Frontal cortex (tissue), 4 donors: ENCODE measurements around the gene DDA1. TPM values are rescaled to one million over a fixed set of nuclear protein-coding genes. Genes with fewer than 3 reads are reported as not detected.
A peak's percentile ranks its signal among the peaks of the same experiment; 100 is the strongest.
"Not testable (repeated sequence)": the region's sequence is repeated elsewhere in the genome, so short reads cannot be mapped to it uniquely, and the experiment has no call there.

Experiments
- DNase-seq, 2 donors: peaks; one replicate each; pipeline ENCODE4 v3.0.0; 2012; ENCODE audit warnings: low spot score in 2 of 2
- FAIRE-seq: peaks from 2 replicates; lab custom pipeline; 2012; peaks lifted over from hg19 to GRCh38; lab: Jason Lieb, UNC
- total RNA-seq: library from RNA; depleted of rRNA; stranded (reverse); fragments of >200 nt; gene quantifications from one replicate; pipeline ENCODE4 v1.2.3, GENCODE V29; 2014
- donor health status: control.
- donor health status: control.
- donor health status: control.

The DDA1 gene
- total RNA-seq, 1 donor from 2014 or later, result 10.2 TPM

DNA sequence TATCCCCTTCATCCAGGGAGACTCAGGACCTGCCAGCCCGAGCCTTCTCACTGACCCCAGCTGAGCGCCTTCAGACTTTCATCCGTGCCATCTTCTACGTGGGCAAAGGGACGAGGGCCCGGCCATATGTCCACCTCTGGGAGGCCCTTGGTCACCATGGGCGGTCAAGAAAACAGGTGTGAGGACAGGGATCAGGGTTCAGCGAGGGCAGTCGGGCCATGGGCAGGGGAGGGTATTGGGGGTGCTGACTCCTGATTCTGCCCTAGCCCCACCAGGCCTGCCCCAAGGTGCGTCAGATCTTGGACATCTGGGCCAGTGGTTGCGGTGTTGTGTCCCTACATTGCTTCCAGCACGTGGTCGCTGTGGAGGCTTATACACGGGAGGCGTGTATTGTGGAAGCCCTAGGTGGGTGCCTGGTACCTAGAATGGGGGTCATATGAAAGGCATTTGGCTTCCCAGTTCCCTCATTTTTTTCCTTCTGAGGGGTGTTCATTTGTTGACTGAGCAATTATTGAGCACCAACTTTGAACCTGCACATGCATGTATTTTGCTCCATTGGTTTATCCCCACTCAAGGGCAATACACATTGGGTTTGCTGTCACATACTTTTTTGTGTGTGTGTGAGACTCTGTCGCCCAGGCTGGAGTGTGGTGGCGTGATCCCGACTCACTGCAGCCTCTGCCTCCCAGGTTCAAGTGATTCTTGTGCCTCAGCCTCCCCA, 23.8 kb upstream of the DDA1 start:
- DNase-seq (no peak), FAIRE-seq (no peak)

DNA sequence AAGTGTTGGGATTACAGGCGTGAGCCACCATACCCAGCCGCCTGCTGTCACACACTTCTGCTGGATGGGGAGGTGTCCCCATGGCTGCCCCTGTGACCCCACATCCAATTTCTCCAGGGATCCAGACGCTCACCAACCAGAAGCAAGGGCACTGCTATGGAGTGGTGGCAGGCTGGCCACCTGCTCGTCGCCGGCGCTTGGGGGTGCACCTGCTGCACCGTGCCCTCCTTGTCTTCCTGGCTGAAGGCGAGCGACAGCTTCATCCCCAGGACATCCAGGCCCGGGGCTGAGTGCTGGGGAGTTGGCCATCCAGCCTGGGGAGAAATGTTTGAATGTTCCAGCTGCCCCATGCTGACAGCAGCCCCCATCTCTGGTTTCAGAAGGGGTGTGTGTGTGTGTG, 23.1 kb upstream of the DDA1 start:
- DNase-seq (no peak), FAIRE-seq (no peak)

DNA sequence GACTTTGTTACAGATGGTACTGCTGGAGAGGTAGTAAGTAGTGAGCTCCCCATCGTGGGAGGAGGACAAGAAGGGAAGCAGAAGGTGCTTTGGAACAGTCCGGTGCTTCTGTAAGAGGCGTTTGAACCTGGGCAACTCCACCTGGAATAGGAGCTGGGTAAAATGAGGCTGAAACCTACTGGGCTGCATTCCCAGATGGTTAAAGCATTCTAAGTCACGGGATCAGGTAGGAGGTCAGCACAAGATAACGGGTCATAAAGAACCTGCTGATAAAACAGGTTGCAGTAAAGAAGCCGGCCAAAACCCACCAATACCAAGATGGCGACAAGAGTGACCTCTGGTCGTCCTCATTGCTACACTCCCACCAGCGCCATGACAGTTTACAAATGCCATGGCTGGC, 22.6 kb upstream of the DDA1 start:
- FAIRE-seq (no peak), DNase-seq (no peak)

DNA sequence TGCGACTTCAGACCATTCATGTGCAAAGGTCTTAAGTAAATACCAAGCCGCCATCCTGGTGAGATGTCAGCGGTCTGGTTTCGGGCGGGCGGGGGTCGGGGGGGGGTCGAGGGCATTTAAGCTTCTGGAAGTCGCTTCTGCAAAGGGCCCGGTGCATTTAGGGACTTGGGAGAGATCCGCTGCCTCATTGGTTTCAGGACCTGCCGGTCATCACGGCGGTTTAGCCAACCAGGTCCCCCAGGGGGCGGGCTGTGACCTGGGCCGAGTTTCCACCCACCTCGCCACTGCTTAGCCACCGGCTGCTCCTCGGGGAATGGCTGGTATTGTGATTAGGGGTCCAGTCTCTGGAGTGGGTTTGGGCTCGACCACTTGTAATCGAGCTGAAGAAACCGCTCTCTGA, 19.9 kb upstream of the DDA1 start:
- DNase-seq (peak in 1 of 2 donors; percentile 77), FAIRE-seq (no peak)

DNA sequence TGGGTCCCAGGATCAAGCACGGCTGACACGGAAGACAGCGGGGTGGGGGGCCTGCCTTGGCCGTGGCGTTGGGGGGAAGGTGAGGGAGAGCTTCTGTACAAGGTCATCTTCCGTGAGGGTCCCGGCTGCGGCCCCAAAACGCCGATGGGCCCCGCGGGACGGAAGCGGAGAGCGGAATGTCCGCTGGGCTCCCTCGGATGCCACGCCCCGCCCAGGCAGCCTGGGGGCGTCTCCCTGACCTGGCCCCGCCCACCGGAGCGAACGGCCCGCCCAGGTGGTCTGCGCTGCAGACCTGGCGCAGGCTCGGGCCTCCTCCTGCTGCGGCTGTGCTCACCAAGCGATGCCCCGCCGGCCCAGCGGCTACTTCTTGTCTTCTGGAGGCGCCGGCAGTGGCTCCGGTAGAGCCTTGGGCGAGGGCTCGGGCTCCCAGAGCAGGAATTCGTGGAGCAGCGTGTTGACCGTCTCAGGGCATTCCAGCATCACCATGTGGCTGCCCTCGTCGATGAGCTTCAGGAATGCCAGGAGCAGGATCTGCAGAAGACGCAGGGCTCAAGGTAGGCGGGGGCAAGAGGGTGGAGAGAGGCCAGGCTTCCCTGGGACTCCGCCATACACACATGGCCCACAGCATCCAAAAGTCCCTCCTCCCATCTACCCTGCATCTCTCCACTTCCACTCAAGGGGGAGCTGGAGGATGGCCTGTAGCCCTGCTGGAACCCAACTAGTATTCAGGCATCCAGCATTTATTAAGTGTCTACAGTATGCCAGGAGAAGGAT, 16.9 kb upstream of the DDA1 start:
- DNase-seq, result peak; percentile 84 to 87
- no peak for FAIRE-seq

DNA sequence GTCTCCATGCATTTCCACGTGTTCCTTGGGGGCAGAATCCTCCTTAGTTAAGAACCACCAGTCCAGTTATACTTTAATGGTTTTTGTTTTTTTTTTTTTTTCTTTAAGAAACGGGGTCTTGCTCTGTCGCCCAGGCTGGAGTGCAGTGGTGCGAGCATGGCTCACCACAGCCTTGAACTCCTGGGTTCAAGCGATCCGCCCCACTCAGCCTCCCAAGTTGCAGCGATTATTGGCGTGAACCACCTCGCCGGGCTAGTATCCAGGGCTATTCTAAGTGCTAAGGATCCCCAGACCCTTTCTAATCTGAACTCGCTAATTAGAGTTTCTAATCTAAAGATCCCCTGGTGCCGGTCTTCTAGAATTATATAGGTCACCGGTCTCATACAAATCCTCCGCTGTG, 15.8 kb upstream of the DDA1 start:
- FAIRE-seq (no peak), DNase-seq (no peak)

DNA sequence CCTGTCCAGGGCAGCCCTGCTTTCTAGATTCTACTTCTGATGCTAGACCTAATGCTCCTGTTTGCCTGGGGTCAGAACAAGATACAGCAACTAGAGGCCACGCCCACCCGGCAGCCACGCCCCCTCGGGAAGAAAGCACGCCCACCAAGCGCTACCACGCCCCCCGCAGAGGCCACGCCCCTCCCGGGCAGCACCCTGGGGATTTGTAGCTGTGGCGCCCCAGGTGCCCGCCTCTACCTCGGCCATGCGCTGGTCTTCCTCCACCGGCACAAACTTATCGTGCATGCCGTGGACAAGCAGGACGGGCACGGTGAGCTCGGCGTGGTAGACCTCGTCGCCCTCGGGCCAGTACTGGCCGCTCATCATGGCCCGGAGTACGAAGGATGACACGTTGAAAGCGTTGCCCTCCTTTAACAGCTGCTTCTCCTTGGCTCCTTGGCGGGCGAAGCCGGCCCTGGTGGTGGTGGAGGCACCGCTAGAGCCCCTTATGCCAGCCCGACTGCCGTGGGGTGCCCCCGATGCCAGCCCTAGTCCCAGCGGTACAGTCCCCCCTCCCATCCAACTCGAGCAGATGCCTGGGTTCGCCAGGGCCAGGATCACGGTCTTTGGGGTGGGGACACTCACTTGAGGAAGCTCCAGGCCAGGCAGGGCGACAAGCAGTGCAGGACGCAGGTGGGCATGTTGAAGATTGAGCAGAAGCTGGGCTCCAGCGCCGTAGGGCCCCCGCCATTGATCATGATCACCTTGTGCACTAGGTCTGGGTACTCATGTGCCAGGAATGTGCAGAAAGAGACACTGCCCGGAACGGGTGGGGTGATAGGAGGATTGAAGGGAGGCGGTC, 15.1 kb upstream of the DDA1 start:
- FAIRE-seq (no peak), DNase-seq (peak in 1 of 2 donors; percentile 57)

DNA sequence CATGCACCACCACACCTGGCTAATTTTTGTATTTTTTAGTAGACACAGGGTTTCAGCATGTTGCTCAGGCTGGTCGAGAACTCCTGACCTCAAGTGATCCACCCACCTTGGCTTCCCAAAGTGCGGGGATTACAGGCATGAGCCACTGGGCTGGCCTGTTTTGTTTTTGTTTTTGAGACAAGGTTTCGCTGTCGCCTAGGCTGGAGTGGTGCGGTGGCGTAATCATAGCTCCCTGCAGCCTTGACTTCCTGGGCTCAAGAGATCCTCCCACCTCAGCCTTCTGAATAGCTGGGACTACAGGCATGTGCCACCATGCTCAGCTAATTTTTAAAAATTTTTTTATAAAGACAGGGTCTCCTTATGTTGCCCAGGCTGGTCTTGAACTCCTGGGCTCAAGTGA, 13.8 kb upstream of the DDA1 start:
- DNase-seq, FAIRE-seq: not testable (repeated sequence)

DNA sequence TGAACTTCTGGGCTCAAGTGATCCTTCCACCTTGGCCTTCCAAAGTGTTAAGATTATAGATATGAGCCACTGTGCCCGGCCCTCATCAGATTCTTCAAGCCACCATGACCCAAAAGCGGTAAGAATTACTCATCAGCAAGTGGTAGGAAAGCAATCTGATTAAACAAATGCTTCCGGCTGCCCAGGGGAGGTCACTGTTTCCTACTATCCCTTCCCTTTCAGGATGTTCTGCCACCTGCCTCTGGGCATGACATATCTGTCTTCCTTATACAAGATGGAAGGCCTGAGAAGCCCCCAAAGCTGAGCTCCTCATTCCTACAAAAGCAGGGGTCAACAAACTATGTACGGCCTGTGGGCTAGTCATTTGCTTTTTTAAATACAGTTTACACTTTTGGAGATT, 13.1 kb upstream of the DDA1 start:
- no peak for DNase-seq

DNA sequence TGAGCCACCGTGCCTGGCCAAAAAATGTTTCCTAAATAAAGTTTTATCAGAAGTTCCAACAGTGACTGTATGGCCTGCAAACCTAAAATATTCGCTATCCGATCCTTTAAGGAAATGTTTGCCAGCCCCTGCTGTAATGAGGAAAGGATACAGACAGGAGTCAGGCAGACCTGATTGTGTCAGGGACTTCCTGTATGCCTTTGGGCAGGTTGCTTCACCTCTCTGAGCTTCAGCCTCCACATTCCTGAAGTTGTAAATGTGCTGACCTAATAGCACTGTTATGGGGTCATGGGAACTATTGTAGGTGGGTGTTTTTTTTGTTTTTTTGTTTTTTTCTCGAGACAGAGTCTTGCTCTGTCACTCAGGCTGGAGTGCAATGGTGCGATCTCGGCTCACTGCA, 12.4 kb upstream of the DDA1 start:
- DNase-seq, result no peak
- FAIRE-seq, result no peak

More for the DNA sequence above, 13.1 kb upstream of the DDA1 start:
- FAIRE-seq, result no peak

DNA sequence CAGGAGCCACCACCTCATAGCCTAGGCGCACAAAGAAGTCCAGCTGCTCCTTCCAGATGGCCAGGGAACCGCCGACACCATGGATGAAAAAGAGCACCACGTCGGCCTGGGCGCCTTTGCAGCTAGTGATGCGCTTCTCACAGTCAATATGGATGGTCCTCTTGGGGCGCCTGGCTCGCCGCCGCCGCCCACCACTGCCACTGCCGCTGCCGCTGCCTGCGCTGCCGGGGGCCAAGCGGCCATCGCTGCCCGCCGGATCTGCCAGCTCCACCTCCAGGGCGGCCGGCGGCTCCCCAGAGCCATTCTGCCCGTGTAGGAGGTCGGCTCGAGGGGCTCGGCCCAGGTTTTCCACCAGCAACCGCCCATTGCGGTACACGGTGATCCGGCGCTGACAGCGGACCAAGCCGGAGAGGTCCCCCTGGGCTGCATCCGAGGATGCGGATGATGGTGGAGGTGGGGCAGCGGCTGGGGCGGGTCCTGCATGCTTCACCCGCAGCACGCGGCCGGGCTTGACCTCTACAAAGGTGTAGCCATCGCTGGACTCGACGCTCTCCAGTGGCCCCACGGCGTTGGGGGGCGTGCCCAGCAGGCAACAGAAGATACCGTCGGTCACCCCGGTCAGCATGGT, 8.3 kb upstream of the DDA1 start:
- no peak for DNase-seq
- FAIRE-seq, result no peak

DNA sequence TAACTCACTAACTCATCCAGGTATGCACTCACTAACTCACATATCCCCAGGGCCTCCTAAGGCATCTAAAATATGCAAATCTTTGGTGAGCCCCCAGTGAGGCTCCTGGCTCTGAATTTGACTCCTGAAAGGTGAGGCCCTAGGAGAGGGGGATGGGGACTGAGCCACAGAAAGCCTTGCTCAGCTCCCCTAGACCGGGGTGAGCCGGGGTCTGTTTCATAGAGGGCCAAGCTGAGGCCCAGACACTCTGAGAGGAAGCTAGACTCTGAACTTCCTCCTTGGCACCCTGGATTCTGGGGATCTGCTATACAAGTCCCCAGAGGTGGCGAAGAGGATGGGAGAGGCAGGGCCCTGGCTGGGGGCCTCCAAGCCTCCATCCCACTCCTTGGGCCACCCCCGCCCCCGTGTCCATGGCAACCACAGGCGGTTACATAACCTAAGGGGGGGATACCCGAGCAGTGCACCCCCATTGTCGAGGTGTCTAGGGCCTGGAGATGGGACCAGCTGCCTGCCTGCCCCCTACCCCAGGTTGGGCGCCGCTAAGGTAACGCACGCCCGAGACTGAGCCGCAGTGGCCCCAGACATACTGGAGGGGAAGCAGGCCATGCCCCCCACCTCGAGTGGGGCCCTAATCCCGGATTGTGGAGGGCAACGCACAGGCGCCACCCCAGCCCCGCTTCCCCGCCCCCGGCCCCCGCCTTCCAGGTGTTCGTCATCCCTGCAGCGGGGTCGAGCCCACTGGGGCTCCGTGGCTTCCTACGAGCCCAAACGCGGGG, 6.8 kb upstream of the DDA1 start:
- no peak for FAIRE-seq
- DNase-seq, result no peak

DNA sequence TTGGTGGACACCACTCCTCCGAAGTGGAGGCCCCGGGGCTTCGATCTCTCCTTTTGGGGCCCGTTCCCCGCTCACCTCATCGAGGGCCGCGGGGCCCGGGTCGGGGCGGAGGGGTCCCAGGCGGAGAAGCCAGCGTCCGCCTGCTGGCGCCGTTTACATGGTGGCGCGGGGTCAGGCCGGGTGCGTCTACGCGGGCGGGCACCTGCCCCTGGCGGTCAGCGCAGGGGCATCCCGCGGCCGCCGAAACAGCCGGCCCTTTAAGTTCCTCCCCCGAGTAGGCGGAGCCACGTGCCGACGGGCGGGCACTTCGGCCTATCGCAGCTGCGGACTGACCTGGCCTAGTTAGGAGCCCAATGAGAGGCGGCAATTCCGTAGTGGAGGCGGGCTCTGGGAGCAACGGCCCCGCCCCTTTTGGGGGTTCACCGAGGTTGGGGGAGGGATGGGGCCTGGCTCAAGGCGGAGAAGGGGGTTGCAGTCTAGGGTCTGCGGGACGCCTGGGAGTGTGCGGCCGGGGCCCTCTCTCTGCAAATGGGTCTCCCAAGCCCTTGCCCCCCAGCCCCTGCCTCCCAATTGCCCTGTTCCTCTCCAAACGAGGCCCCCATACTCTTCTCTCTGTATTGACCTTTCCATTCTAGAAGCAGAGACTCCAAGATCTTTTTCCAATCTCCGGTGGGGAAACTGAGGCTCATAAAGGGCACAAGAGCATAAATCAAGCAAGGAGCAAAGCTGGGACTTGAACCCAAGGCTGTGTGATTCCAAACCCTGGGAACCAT, 6.0 kb upstream of the DDA1 start, which contains the start of gene ABHD8:
Gene ABHD8, minus strand, starts transcription at position 259 of the 773 bp plus-strand sequence. CDS start 1,809 bp downstream, outside the sequence.
- DNase-seq (peak; percentile 89 to 94), FAIRE-seq (no peak)

DNA sequence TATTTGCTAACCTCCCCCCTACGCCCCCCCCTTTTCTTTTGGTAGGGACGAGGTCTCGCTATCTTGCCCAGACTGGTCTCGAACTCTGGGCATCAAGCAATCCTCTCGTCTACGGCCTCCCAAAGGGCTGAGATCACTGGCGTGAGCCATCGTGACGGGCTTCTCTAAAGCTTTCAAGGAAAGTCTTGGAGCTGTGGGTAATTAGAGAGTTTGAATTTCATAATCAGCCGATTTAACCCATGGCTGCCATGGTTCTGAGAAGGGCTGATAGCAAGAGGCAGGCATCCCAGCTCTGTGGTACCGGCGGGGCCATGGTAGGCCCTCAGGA, 5.5 kb upstream of the DDA1 start:
- no peak for FAIRE-seq

DNA sequence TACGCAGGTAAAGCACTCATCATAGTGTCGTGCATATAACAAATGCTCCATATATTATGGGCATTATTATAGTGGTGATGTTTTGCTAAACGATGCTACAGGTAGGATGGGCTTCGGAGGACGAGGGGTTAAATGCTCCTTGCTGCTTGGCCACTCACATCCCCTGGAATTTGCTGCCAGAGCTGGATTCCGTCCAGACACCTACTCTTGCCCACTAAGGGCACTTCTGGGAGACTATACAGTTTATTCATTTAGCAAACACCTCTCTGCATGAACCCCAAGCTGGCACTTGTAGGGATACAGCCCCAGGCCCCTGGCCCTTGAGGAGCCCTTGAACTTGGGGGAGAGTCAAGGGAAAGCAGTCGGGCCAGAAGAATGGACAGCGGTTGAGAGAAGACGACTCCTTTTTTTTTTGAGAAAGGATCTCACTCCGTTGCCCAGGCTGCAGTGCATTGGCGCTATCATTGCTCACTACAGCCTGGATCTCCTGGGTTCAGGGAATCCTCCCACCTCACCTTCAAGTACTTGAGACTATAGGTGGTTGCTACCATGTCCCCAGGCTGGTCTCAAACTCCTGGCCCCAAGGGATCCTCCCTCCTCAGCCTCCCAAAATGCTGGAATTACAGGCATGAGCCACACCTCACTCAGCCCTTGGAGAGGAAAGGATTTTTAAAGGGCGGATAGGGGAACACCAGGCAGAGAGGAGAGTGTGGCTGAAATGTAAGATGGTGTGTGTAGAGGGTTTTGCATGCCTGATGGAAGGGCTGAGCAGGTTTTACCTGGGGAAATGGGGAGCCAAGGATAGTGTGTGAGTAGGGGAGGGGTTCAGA, 4.8 kb upstream of the DDA1 start:
- FAIRE-seq (no peak), DNase-seq (no peak)

More for the DNA sequence above, 5.5 kb upstream of the DDA1 start:
- no peak for DNase-seq

DNA sequence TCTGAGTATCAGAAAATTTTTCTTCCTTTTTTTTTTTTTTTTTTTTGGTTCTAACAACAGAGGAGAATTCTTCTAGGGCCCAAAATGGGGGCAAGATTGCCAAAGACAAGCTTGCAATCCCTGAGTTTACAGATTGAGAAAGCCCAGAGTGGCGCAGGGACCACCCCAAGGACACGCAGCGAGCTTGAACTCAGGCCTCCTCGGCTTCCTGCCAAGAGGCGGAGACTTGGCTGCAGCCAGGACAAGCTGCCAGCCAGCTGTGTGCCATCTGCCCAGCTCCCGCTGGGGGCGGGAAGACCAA, 4.2 kb upstream of the DDA1 start:
- FAIRE-seq (no peak), DNase-seq (no peak)

DNA sequence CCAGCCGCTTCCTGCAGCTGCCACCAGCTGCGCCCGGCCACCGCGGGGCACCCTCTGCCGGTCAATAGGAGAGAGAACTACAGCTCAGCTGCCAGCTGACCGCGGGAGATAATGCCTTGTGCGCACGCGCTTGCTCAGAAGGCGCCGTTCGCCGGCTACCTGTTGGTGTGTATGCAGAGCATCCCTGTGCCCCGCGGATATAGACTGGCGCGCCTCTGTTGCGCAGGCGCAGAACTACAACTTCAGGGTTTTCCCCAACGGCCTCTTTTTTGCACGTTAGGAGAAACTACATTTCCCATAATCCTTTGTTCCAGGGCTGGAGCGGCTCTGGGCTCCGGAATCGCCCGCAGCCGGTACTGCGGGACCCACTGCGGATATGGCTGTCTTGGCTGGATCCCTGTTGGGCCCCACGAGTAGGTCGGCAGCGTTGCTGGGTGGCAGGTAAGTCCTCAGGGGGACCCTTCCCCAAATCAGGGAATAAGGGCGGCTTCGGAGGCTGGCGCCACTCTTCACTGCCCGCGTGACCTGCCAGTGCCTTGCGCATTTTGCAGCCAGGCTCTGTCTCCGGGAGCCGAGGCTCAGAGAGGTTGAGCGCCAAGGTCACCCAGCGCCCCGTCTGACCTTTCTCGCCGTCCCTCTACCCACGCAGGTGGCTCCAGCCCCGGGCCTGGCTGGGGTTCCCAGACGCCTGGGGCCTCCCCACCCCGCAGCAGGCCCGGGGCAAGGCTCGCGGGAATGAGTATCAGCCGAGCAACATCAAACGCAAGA, 3.7 kb upstream of the DDA1 start, which contains the start of gene MRPL34:
Gene MRPL34, plus strand, starts transcription at position 356 of the 768 bp plus-strand sequence. Its CDS starts 21 bp downstream, at position 377.
- FAIRE-seq (no peak), DNase-seq (peak; percentile 82 to 88)
